Breast epithelium (tissue), 4 donors: ENCODE data around the gene ETS2. TPM values are rescaled to one million over a fixed set of nuclear protein-coding genes. Genes with fewer than 3 reads are reported as not detected.

ENCODE experiments used
- DNase-seq, 2 donors: peaks; one replicate each; pipeline ENCODE4 v3.0.0-alpha.2; 2019; ENCODE audit warnings: low spot score in 2 of 2
- H3K27ac ChIP-seq, 2 donors: fragments of 200-600 bp; sonication (generic) in 1 of 2; one replicate each; pipeline ENCODE4 v1.5.1; 2016 to 2019; ENCODE audit warnings: mild to moderate bottlenecking in 1 of 2
- H3K27me3 ChIP-seq, 2 donors: fragments of 200-600 bp; sonication (generic) in 1 of 2; one replicate each; pipeline versions ENCODE4 v1.5.1 to v1.6.0; 2017 to 2019; ENCODE audit warnings: control low read depth in 1 of 2, mild to moderate bottlenecking in 1 of 2
- H3K36me3 ChIP-seq: fragments of 200-600 bp; one replicate; pipeline ENCODE4 v1.5.1; 2019
- H3K4me1 ChIP-seq, 2 donors: fragments of 200-600 bp; sonication (generic); one replicate each; pipeline ENCODE4 v1.5.1; 2016 to 2019; ENCODE audit warnings: control low read depth in 1 of 2
- H3K4me3 ChIP-seq, 3 donors: fragments of 200-600 bp; sonication (generic); 1 replicate in 2 of 3; 2 replicates in 1 of 3; pipeline ENCODE4 v1.5.1; 2016 to 2019; ENCODE audit warnings: mild to moderate bottlenecking in 3 of 3, moderate library complexity in 2 of 3
- H3K9me3 ChIP-seq, 2 donors: fragments of 200-600 bp; sonication (generic) in 1 of 2; one replicate each; pipeline ENCODE4 v1.5.1; 2016 to 2019; ENCODE audit warnings: control low read depth in 1 of 2
- POLR2A ChIP-seq: fragments of 450-650 bp; IDR thresholded peaks from one replicate; pipeline ENCODE4 v1.6.1; 2016; ENCODE audit warnings: antibody characterized with exemption, mild to moderate bottlenecking, moderate library complexity
- POLR2AphosphoS5 ChIP-seq, 3 donors: sonication (generic); formaldehyde crosslinking; IDR thresholded peaks; one replicate each; pipeline ENCODE4 v1.6.1; 2017; ENCODE audit warnings: antibody characterized with exemption in 3 of 3
- intact Hi-C: fragments of 100-400 bp; cut with DNase I; formaldehyde crosslinking; loops from one replicate; pipeline ENCODE4 v1.15.1; 2023; ENCODE audit warnings: low total_unique reads
- total RNA-seq, 3 donors: library from RNA; depleted of rRNA; stranded (reverse); fragments of >200 nt; gene quantifications; one replicate each; pipeline ENCODE4 v1.1.0, GENCODE V29; 2016
- TF ChIP-seq, protein P1 (sequence below), 3 donors: fragments of 450-650 bp; IDR thresholded peaks; one replicate each; pipeline ENCODE4 v1.5.1; 2016 to 2017; ENCODE audit warnings: antibody characterized with exemption in 3 of 3, mild to moderate bottlenecking in 3 of 3, moderate library complexity in 3 of 3

ETS2 gene
- total RNA-seq, 3 donors from 2014 or later = 48.0 to 60.0 (median 57.5) TPM

GRCh38 chr21:38817371-38818324 is 11.9 kb downstream of the ETS2 start:
- intact Hi-C loops = no loop called here
- DNase-seq = no peak
- Histone ChIP-seq H3K36me3 (peaks cover 4% of the 10 kb centered on the region), H3K4me1 (no peaks in the 10 kb centered on the region), H3K27me3 (no peaks in the 10 kb centered on the region), H3K9me3 (no peaks in the 10 kb centered on the region), H3K4me3 (no peak overlapping the region), H3K27ac (no peak overlapping the region)
- TF ChIP-seq POLR2A (no peak), POLR2AphosphoS5 (IDR thresholded peaks at IDR 0.05) (no peak)
- TF ChIP-seq, protein P1, sequence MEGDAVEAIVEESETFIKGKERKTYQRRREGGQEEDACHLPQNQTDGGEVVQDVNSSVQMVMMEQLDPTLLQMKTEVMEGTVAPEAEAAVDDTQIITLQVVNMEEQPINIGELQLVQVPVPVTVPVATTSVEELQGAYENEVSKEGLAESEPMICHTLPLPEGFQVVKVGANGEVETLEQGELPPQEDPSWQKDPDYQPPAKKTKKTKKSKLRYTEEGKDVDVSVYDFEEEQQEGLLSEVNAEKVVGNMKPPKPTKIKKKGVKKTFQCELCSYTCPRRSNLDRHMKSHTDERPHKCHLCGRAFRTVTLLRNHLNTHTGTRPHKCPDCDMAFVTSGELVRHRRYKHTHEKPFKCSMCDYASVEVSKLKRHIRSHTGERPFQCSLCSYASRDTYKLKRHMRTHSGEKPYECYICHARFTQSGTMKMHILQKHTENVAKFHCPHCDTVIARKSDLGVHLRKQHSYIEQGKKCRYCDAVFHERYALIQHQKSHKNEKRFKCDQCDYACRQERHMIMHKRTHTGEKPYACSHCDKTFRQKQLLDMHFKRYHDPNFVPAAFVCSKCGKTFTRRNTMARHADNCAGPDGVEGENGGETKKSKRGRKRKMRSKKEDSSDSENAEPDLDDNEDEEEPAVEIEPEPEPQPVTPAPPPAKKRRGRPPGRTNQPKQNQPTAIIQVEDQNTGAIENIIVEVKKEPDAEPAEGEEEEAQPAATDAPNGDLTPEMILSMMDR (IDR thresholded peaks at IDR 0.05) = no peak

DNA sequence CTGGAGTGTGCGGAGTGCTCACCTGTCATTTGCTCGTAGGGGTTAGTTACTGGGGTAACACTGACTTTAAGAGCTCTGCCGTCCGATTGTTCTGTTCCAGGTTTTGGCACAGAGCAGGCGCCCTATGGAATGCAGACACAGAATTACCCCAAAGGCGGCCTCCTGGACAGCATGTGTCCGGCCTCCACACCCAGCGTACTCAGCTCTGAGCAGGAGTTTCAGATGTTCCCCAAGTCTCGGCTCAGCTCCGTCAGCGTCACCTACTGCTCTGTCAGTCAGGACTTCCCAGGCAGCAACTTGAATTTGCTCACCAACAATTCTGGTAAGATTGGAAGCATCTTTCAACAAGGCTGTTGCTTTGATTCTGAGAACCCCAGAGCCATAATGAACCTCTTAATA is 12.6 kb downstream of the ETS2 start:
- DNase-seq = no peak
- H3K9me3 ChIP-seq = no peaks in the 10 kb centered on the region
- TF ChIP-seq POLR2AphosphoS5 (IDR thresholded peaks at IDR 0.05) = no peak
- no peak for TF ChIP-seq POLR2A
- TF ChIP-seq, protein P1 (IDR thresholded peaks at IDR 0.05) = no peak
- intact Hi-C loops = no loop called here
- no peaks in the 10 kb centered on the region for H3K27me3 ChIP-seq
- no peak overlapping the region for H3K4me3 ChIP-seq
- no peaks in the 10 kb centered on the region for H3K4me1 ChIP-seq
- peaks cover 4% of the 10 kb centered on the region for H3K36me3 ChIP-seq
- peak overlapping the region in 1 of 2 donors; percentile 84 for H3K27ac ChIP-seq

- H3K27ac ChIP-seq = peak overlapping the region; percentile 76 to 84
- intact Hi-C loops = no loop called here
- H3K4me3 ChIP-seq = no peak overlapping the region
- peaks cover 2% of the 10 kb centered on the region for H3K36me3 ChIP-seq
- TF ChIP-seq POLR2AphosphoS5 (IDR thresholded peaks at IDR 0.05) = no peak
- TF ChIP-seq, protein P1 (IDR thresholded peaks at IDR 0.05) = no peak
- no peak for TF ChIP-seq POLR2A
- H3K4me1 ChIP-seq = no peaks in the 10 kb centered on the region
- DNase-seq = no peak
- H3K9me3 ChIP-seq = no peaks in the 10 kb centered on the region
- H3K27me3 ChIP-seq = no peaks in the 10 kb centered on the region
Measured at GRCh38 chr21:38819051-38819718, 13.5 kb downstream of the ETS2 start.

- no peaks in the 10 kb centered on the region for H3K4me1 ChIP-seq
- H3K4me3 ChIP-seq = no peak overlapping the region
- peak overlapping the region; percentile 76 to 84 for H3K27ac ChIP-seq
- intact Hi-C loops = no loop called here
- TF ChIP-seq, protein P1 (IDR thresholded peaks at IDR 0.05) = no peak
- TF ChIP-seq POLR2AphosphoS5 (IDR thresholded peaks at IDR 0.05) = peak in 1 of 3 donors; percentile 64
- no peak for TF ChIP-seq POLR2A
- H3K9me3 ChIP-seq = no peaks in the 10 kb centered on the region
- H3K27me3 ChIP-seq = no peaks in the 10 kb centered on the region
- no peaks in the 10 kb centered on the region for H3K36me3 ChIP-seq
- DNase-seq = peak; percentile 64 to 67
Measured at GRCh38 chr21:38819719-38820159, 14.0 kb downstream of the ETS2 start.
